Vagina (tissue), 2 donors: Measurements from ENCODE around the gene TUSC1.
"Not testable (repeated sequence)": the region's sequence is repeated elsewhere in the genome, so short reads cannot be mapped to it uniquely, and the experiment has no call there.

Experiments used
- POLR2A ChIP-seq, 2 donors: fragments of 450-650 bp; IDR thresholded peaks; one replicate each; pipeline ENCODE4 v1.6.1; 2017; ENCODE audit warnings: antibody characterized with exemption in 2 of 2, mild to moderate bottlenecking in 2 of 2, moderate library complexity in 2 of 2
- TF ChIP-seq, protein P1 (sequence below), 3 experiments: fragments of 450-650 bp in 2 of 3; fragments of 200-600 bp in 1 of 3; sonication (generic) in 1 of 3; IDR thresholded peaks; one replicate each; pipeline ENCODE4 v1.5.1; 2017 to 2019; ENCODE audit warnings: antibody characterized with exemption in 3 of 3, mild to moderate bottlenecking in 2 of 3, moderate library complexity in 2 of 3

GRCh38 chr9:25675858-25676257 is 2.4 kb downstream of the TUSC1 start:
- TF ChIP-seq, protein P1, sequence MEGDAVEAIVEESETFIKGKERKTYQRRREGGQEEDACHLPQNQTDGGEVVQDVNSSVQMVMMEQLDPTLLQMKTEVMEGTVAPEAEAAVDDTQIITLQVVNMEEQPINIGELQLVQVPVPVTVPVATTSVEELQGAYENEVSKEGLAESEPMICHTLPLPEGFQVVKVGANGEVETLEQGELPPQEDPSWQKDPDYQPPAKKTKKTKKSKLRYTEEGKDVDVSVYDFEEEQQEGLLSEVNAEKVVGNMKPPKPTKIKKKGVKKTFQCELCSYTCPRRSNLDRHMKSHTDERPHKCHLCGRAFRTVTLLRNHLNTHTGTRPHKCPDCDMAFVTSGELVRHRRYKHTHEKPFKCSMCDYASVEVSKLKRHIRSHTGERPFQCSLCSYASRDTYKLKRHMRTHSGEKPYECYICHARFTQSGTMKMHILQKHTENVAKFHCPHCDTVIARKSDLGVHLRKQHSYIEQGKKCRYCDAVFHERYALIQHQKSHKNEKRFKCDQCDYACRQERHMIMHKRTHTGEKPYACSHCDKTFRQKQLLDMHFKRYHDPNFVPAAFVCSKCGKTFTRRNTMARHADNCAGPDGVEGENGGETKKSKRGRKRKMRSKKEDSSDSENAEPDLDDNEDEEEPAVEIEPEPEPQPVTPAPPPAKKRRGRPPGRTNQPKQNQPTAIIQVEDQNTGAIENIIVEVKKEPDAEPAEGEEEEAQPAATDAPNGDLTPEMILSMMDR (IDR thresholded peaks at IDR 0.05): not testable (repeated sequence)
- not testable (repeated sequence) for TF ChIP-seq POLR2A (IDR thresholded peaks at IDR 0.05)
